Naive thymus-derived CD4-positive, alpha-beta T cell (primary cell): ENCODE measurements around the gene PRAMEF4. TPM values are rescaled to one million over a fixed set of nuclear protein-coding genes. Genes with fewer than 3 reads are reported as not detected.
"Not testable (repeated sequence)": the region's sequence is repeated elsewhere in the genome, so short reads cannot be mapped to it uniquely, and the experiment has no call there.

Experiments
- ATAC-seq: fragments of 150-1000 bp; cut with Tn5 transposase; 2 replicates; pipeline ENCODE4 v1.10.0; 2021; ENCODE audit warnings: mild to moderate bottlenecking, moderate library complexity
- CTCF ChIA-PET: fragments of 350-600 bp; sonication (Branson Sonifier 250); formaldehyde crosslinking; loops from one replicate; lab custom pipeline; 2021; ENCODE audit warnings: antibody characterized with exemption; lab: Charles Lee
- POLR2A ChIA-PET: fragments of 350-600 bp; sonication (Branson Sonifier 250); formaldehyde crosslinking; loops from one replicate; lab custom pipeline; 2021; ENCODE audit warnings: antibody characterized with exemption, inconsistent platforms; lab: Charles Lee
- DNase-seq, 9 donors: peaks; one replicate each; pipeline versions ENCODE4 v3.0.0 to v3.0.0-alpha.2; 2020 to 2022; ENCODE audit warnings: mixed read lengths in 1 of 9
- H3K27ac ChIP-seq: one replicate; pipeline ENCODE4 v1.7.0; 2013; ENCODE audit warnings: mild to moderate bottlenecking, low read depth, low read length, moderate library complexity
- H3K27me3 ChIP-seq, 2 donors: one replicate each; pipeline ENCODE4 v1.7.0; 2013; ENCODE audit warnings: low read length in 2 of 2, mild to moderate bottlenecking in 2 of 2, moderate library complexity in 2 of 2; ENCODE audit not compliant: control insufficient read depth in 2 of 2, insufficient read depth in 2 of 2
- H3K36me3 ChIP-seq, 3 experiments: 1 replicate in 2 of 3; 2 replicates in 1 of 3; pipeline ENCODE4 v1.7.0; 2013; ENCODE audit warnings: low read length in 3 of 3, mild to moderate bottlenecking in 3 of 3, moderate library complexity in 1 of 3; ENCODE audit not compliant: insufficient read depth in 3 of 3, control insufficient read depth in 2 of 3
- H3K4me1 ChIP-seq, 2 donors: one replicate each; pipeline ENCODE4 v1.7.0; 2013; ENCODE audit warnings: low read length in 2 of 2, mild to moderate bottlenecking in 2 of 2, moderate library complexity in 1 of 2; ENCODE audit not compliant: control insufficient read depth in 2 of 2, insufficient read depth in 2 of 2
- H3K4me3 ChIP-seq: 2 replicates; pipeline ENCODE4 v1.7.0; 2013; ENCODE audit warnings: mild to moderate bottlenecking, low read length
- H3K9me3 ChIP-seq, 3 experiments: 1 replicate in 2 of 3; 2 replicates in 1 of 3; pipeline ENCODE4 v1.7.0; 2013; ENCODE audit warnings: low read length in 3 of 3; ENCODE audit not compliant: control insufficient read depth in 2 of 3
- H3K27ac Mint-ChIP-seq, 9 donors: one replicate each; pipeline ENCODE4 v1.8.0; 2020 to 2022; ENCODE audit warnings: mixed read lengths in 9 of 9, mild to moderate bottlenecking in 8 of 9, moderate library complexity in 5 of 9, inconsistent platforms in 2 of 9
- H3K27me3 Mint-ChIP-seq, 5 donors: one replicate each; pipeline ENCODE4 v1.8.0; 2021 to 2022; ENCODE audit warnings: mixed read lengths in 5 of 5, mild to moderate bottlenecking in 1 of 5
- H3K36me3 Mint-ChIP-seq, 5 donors: one replicate each; pipeline ENCODE4 v1.8.0; 2020 to 2022; ENCODE audit warnings: mixed read lengths in 5 of 5, mild to moderate bottlenecking in 3 of 5, inconsistent platforms in 1 of 5
- H3K4me1 Mint-ChIP-seq, 7 donors: one replicate each; pipeline ENCODE4 v1.8.0; 2020 to 2022; ENCODE audit warnings: mixed read lengths in 7 of 7, mild to moderate bottlenecking in 3 of 7, inconsistent platforms in 1 of 7
- H3K4me3 Mint-ChIP-seq, 10 donors: one replicate each; pipeline ENCODE4 v1.8.0; 2020 to 2022; ENCODE audit warnings: mild to moderate bottlenecking in 10 of 10, mixed read lengths in 10 of 10, moderate library complexity in 6 of 10, inconsistent platforms in 2 of 10
- H3K9me3 Mint-ChIP-seq, 11 donors: one replicate each; pipeline ENCODE4 v1.8.0; 2020 to 2022; ENCODE audit warnings: mixed read lengths in 11 of 11, mild to moderate bottlenecking in 4 of 11, inconsistent platforms in 1 of 11, moderate library complexity in 1 of 11
- intact Hi-C, 2 donors: fragments of 100-400 bp; cut with micrococcal nuclease; formaldehyde crosslinking; loops; one replicate each; pipeline ENCODE4 v1.15.1; 2023
- polyA plus RNA-seq, 2 donors: library from polyadenylated mRNA; unstranded; fragments of 300-500 nt; fragmentation: Illumina TruSeq; gene quantifications; one replicate each; pipeline ENCODE4 v1.2.3, GENCODE V29; 2021
- total RNA-seq, 6 experiments: library from RNA in 5 of 6; stranded (reverse) in 5 of 6; gene quantifications; 1 replicate in 5 of 6; 2 replicates in 1 of 6; pipeline ENCODE4 v1.2.3 and lab custom pipeline; 2021 to 2026

The PRAMEF4 gene
- not detected for total RNA-seq
- polyA plus RNA-seq = not detected
- total RNA-seq (lab: John Stamatoyannopoulos, UW) = not detected

- H3K27ac ChIP-seq, H3K4me1 ChIP-seq, intact Hi-C loops, H3K4me3 Mint-ChIP-seq, CTCF ChIA-PET, H3K27me3 ChIP-seq, DNase-seq, H3K4me1 Mint-ChIP-seq, H3K4me3 ChIP-seq, H3K9me3 ChIP-seq, H3K36me3 ChIP-seq, H3K36me3 Mint-ChIP-seq, H3K27ac Mint-ChIP-seq, H3K9me3 Mint-ChIP-seq, POLR2A ChIA-PET, H3K27me3 Mint-ChIP-seq, ATAC-seq: not testable (repeated sequence)
Observed at GRCh38 chr1:12886101-12886500, at the start of gene PRAMEF4. Gene PRAMEF4, minus strand, starts transcription at chr1:12886201. Its CDS starts 2,807 bp downstream, at chr1:12883394.

- H3K4me1 Mint-ChIP-seq = not testable (repeated sequence)
Observed at GRCh38 chr1:12924368-12924767, 38.4 kb upstream of the PRAMEF4 start.

GRCh38 chr1:12921749-12922148, 35.7 kb upstream of the PRAMEF4 start:
- H3K4me3 ChIP-seq, ATAC-seq, H3K4me1 Mint-ChIP-seq, H3K36me3 Mint-ChIP-seq, H3K27me3 ChIP-seq, POLR2A ChIA-PET, H3K36me3 ChIP-seq, H3K27me3 Mint-ChIP-seq, H3K27ac ChIP-seq, H3K27ac Mint-ChIP-seq, H3K4me3 Mint-ChIP-seq, H3K4me1 ChIP-seq, intact Hi-C loops, DNase-seq, CTCF ChIA-PET, H3K9me3 Mint-ChIP-seq, H3K9me3 ChIP-seq: not testable (repeated sequence)

More at GRCh38 chr1:12924368-12924767, 38.4 kb upstream of the PRAMEF4 start:
- H3K4me3 Mint-ChIP-seq, H3K9me3 ChIP-seq, intact Hi-C loops, H3K27me3 Mint-ChIP-seq, POLR2A ChIA-PET, DNase-seq, H3K27me3 ChIP-seq, H3K9me3 Mint-ChIP-seq, H3K27ac Mint-ChIP-seq, ATAC-seq, H3K27ac ChIP-seq, H3K36me3 Mint-ChIP-seq, H3K4me1 ChIP-seq, CTCF ChIA-PET, H3K36me3 ChIP-seq, H3K4me3 ChIP-seq: not testable (repeated sequence)

- H3K9me3 ChIP-seq, CTCF ChIA-PET, H3K36me3 ChIP-seq, H3K27ac Mint-ChIP-seq, H3K4me3 ChIP-seq, H3K4me3 Mint-ChIP-seq, H3K9me3 Mint-ChIP-seq, H3K4me1 ChIP-seq, ATAC-seq, DNase-seq, H3K27me3 Mint-ChIP-seq, H3K27ac ChIP-seq, H3K27me3 ChIP-seq, H3K4me1 Mint-ChIP-seq, intact Hi-C loops, POLR2A ChIA-PET, H3K36me3 Mint-ChIP-seq: not testable (repeated sequence)
Observed at GRCh38 chr1:12916310-12916709, 30.3 kb upstream of the PRAMEF4 start, which contains the start of gene PRAMEF7. Gene PRAMEF7, plus strand, starts transcription at chr1:12916610. Its CDS starts 1,083 bp downstream, at chr1:12917693.

GRCh38 chr1:12903793-12904572, 18.0 kb upstream of the PRAMEF4 start:
- H3K4me3 ChIP-seq, H3K27me3 ChIP-seq, POLR2A ChIA-PET, ATAC-seq, DNase-seq, H3K9me3 ChIP-seq, CTCF ChIA-PET, H3K27ac Mint-ChIP-seq, H3K27ac ChIP-seq, H3K36me3 ChIP-seq, H3K27me3 Mint-ChIP-seq, H3K4me3 Mint-ChIP-seq, H3K4me1 ChIP-seq, H3K4me1 Mint-ChIP-seq, intact Hi-C loops, H3K36me3 Mint-ChIP-seq, H3K9me3 Mint-ChIP-seq: not testable (repeated sequence)

- H3K4me1 ChIP-seq, H3K4me3 ChIP-seq, POLR2A ChIA-PET, H3K27me3 Mint-ChIP-seq, H3K4me1 Mint-ChIP-seq, H3K36me3 Mint-ChIP-seq, H3K27ac ChIP-seq, H3K9me3 ChIP-seq, CTCF ChIA-PET, H3K27ac Mint-ChIP-seq, DNase-seq, H3K36me3 ChIP-seq, H3K9me3 Mint-ChIP-seq, H3K27me3 ChIP-seq, H3K4me3 Mint-ChIP-seq, intact Hi-C loops, ATAC-seq: not testable (repeated sequence)
Observed at GRCh38 chr1:12899186-12899585, 13.2 kb upstream of the PRAMEF4 start.

GRCh38 chr1:12898170-12898569, 12.2 kb upstream of the PRAMEF4 start, which contains the start of gene PRAMEF10:
Gene PRAMEF10, minus strand, starts transcription at chr1:12898270. Its CDS starts 2,423 bp downstream, at chr1:12895847.
- DNase-seq, H3K9me3 ChIP-seq, H3K27ac ChIP-seq, H3K27me3 ChIP-seq, H3K4me3 Mint-ChIP-seq, H3K36me3 Mint-ChIP-seq, H3K27ac Mint-ChIP-seq, H3K27me3 Mint-ChIP-seq, H3K36me3 ChIP-seq, ATAC-seq, CTCF ChIA-PET, H3K4me1 ChIP-seq, intact Hi-C loops, H3K4me3 ChIP-seq, H3K9me3 Mint-ChIP-seq, H3K4me1 Mint-ChIP-seq, POLR2A ChIA-PET: not testable (repeated sequence)
